Left lung (tissue), 10 donors: ENCODE measurements around the gene HAND1. TPM values are rescaled to one million over a fixed set of nuclear protein-coding genes. Genes with fewer than 3 reads are reported as not detected.

Experiments used
- ATAC-seq: fragments of 200-7000 bp; cut with Tn5 transposase; one replicate; pipeline ENCODE4 v1.9.1; 2020; ENCODE audit warnings: moderate library complexity
- DNase-seq, 4 donors: peaks; one replicate each; pipeline ENCODE4 v3.0.0-alpha.2; 2013 to 2020
- H3K27ac ChIP-seq, 2 donors: fragments of 200-600 bp; sonication (generic) in 1 of 2; one replicate each; pipeline versions ENCODE4 v1.5.0 to v1.8.0; 2020 to 2021
- H3K27me3 ChIP-seq, 2 donors: fragments of 200-600 bp; sonication (generic) in 1 of 2; one replicate each; pipeline versions ENCODE4 v1.5.0 to v1.8.0; 2020 to 2021
- H3K36me3 ChIP-seq, 2 donors: fragments of 200-600 bp; sonication (generic) in 1 of 2; one replicate each; pipeline versions ENCODE4 v1.5.0 to v1.8.0; 2020 to 2021
- H3K4me1 ChIP-seq, 2 donors: fragments of 200-600 bp; one replicate each; pipeline ENCODE4 v1.8.0; 2021
- H3K4me3 ChIP-seq, 2 donors: fragments of 200-600 bp; sonication (generic) in 1 of 2; one replicate each; pipeline versions ENCODE4 v1.5.0 to v1.8.0; 2020 to 2021; ENCODE audit warnings: mild to moderate bottlenecking in 1 of 2
- H3K9me3 ChIP-seq, 2 donors: fragments of 200-600 bp; sonication (generic) in 1 of 2; one replicate each; pipeline versions ENCODE4 v1.5.0 to v1.8.0; 2020 to 2021
- intact Hi-C, 2 donors: fragments of 100-400 bp; cut with DNase I; formaldehyde crosslinking; loops; one replicate each; pipeline versions ENCODE4 v1.11.2 to v1.14.2; 2022
- polyA plus RNA-seq, 6 donors: library from polyadenylated mRNA; unstranded; fragments of 120-200 nt; gene quantifications; one replicate each; pipeline ENCODE4 v1.2.1, GENCODE V29; 2013; ENCODE audit not compliant: insufficient read length in 6 of 6
- total RNA-seq, 2 donors: library from RNA; stranded (reverse); fragmentation: NEBNext Ultra II Directional; extraction: Animal tissue kit (Norgen Biotek cat#: 25700); gene quantifications; one replicate each; pipeline ENCODE4 v1.2.1, GENCODE V29; 2021
- TF ChIP-seq, protein P1 (sequence below), 2 donors: fragments of 200-600 bp; sonication (generic) in 1 of 2; IDR thresholded peaks; one replicate each; pipeline versions ENCODE4 v1.5.0 to v1.8.0; 2021; ENCODE audit warnings: antibody characterized with exemption in 2 of 2
- donor health status: DM: no; HTN: yes; CAD: no.
- donor health status: DM: no; HTN: no; CAD: no.

The HAND1 gene
- total and polyA plus RNA-seq, 8 donors = not detected

DNA sequence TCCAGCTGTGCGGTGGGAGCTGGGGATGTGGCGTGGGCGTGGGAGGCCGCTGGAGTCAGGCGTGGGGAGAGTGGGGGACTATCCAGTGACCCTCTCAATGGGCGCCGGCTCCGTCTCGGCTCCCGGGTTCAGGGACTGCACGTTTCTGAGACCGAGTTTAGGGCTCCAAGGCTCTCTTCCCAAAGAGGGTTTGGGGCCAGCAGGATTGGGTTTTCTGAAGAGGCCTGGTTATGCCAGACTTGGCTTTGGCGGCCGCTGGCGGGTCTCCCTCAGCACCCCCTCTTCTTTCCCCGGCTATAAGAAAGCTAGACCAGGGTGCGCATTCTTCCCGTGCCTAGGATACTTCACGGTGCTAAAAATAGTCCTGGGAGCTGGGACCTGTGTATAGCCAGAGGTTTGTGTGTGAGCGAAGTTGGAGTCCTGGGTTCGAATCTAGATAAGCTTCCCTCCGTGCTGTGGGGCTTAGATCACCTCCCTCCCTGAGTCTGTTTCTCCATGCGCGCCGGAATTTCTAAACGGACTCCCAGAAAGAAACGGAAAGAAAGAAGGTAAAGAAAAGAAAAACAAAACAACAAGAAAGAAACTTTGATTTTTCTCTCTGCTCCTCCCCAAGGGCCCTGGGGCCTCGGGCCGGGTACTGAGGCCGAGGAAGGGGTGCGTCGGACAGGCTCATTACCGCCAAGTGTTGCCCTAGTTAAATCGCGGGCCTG lies 5.0 kb downstream of the HAND1 start:
- intact Hi-C loops = no loop called here
- Histone ChIP-seq H3K9me3 (no peaks in the 10 kb centered on the region), H3K27me3 (peaks cover 89 to 100% of the 10 kb centered on the region in 2 donors), H3K36me3 (no peaks in the 10 kb centered on the region), H3K27ac (no peak overlapping the region), H3K4me1 (peaks cover 12 to 23% of the 10 kb centered on the region in 2 donors), H3K4me3 (no peak overlapping the region)
- TF ChIP-seq, protein P1, sequence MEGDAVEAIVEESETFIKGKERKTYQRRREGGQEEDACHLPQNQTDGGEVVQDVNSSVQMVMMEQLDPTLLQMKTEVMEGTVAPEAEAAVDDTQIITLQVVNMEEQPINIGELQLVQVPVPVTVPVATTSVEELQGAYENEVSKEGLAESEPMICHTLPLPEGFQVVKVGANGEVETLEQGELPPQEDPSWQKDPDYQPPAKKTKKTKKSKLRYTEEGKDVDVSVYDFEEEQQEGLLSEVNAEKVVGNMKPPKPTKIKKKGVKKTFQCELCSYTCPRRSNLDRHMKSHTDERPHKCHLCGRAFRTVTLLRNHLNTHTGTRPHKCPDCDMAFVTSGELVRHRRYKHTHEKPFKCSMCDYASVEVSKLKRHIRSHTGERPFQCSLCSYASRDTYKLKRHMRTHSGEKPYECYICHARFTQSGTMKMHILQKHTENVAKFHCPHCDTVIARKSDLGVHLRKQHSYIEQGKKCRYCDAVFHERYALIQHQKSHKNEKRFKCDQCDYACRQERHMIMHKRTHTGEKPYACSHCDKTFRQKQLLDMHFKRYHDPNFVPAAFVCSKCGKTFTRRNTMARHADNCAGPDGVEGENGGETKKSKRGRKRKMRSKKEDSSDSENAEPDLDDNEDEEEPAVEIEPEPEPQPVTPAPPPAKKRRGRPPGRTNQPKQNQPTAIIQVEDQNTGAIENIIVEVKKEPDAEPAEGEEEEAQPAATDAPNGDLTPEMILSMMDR (IDR thresholded peaks at IDR 0.05) = no peak
- ATAC-seq (peak; percentile 15), DNase-seq (peak in 1 of 4 donors; percentile 78)

DNA sequence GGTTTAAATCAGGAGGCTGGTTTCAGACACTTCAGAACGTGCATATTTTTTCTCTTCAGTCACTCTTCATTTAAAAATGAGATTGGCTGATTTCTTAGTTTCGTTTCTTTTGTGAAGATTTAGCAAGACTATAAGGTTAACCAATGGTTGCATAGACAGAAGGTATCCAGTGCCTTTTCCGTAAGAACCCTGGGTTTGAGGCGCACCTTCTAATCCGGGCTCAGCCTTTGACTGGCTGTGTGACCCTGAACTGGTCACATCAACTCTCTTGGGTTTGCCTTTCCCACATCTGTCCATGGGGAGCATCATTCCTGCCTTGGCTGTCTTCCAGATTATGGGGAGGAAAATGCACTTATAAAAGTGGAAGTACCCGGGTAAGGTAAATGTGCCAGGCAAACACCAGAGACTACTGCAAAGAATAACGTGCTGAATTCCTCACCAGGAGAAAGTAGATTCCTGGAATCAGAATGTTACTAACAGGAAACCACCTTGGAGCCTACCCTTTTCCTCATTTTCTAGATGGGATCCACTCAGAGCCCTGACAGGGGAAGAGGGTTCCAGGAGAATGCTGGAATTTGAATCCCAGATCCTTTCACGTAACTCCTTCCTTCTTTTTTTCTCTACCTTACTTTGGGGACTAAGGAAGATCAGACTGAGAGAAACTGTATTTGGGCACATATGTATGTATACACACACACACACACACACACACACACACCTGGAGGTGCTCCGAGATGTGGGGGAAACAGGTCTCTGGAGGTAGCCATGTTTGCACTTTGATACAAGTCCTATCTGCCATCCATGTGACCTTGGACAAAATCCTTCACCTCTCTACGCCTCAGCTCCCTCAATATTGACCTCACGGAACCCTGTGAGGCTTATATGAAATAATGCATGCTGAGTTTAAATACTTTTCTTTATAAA lies 6.8 kb downstream of the HAND1 start:
- Histone ChIP-seq H3K9me3 (no peaks in the 10 kb centered on the region), H3K36me3 (no peaks in the 10 kb centered on the region), H3K4me3 (no peak overlapping the region), H3K4me1 (peaks cover 2 to 9% of the 10 kb centered on the region in 2 donors), H3K27ac (no peak overlapping the region), H3K27me3 (peaks cover 71 to 86% of the 10 kb centered on the region in 2 donors)
- TF ChIP-seq, protein P1 (IDR thresholded peaks at IDR 0.05) = no peak
- intact Hi-C loops = no loop called here
- no peak for ATAC-seq
- DNase-seq = no peak

DNA sequence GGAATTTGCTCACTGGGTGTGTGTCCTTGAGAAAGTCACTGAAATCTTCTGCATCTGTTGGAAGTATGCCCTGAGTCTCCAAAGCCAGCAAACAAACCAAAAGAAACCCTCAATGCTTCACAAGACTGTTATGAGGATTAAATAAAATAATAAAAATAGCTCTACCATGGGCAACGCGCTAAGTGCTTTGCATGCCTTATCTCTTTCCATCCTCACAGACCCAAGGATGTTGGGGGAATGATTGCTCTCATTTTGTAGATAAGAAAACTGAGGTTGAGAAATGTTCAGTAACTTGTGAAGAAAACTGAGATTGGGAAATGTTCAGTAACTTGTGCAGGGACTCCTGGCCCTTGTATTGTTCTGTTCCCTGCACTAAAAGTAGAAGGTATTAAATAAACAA lies 7.9 kb downstream of the HAND1 start:
- Histone ChIP-seq H3K36me3 (no peaks in the 10 kb centered on the region), H3K9me3 (no peaks in the 10 kb centered on the region), H3K27me3 (peaks cover 60 to 75% of the 10 kb centered on the region in 2 donors), H3K27ac (no peak overlapping the region), H3K4me1 (peaks cover 2 to 12% of the 10 kb centered on the region in 2 donors), H3K4me3 (no peak overlapping the region)
- no peak for DNase-seq
- intact Hi-C loops = no loop called here
- TF ChIP-seq, protein P1 (IDR thresholded peaks at IDR 0.05) = no peak
- no peak for ATAC-seq

DNA sequence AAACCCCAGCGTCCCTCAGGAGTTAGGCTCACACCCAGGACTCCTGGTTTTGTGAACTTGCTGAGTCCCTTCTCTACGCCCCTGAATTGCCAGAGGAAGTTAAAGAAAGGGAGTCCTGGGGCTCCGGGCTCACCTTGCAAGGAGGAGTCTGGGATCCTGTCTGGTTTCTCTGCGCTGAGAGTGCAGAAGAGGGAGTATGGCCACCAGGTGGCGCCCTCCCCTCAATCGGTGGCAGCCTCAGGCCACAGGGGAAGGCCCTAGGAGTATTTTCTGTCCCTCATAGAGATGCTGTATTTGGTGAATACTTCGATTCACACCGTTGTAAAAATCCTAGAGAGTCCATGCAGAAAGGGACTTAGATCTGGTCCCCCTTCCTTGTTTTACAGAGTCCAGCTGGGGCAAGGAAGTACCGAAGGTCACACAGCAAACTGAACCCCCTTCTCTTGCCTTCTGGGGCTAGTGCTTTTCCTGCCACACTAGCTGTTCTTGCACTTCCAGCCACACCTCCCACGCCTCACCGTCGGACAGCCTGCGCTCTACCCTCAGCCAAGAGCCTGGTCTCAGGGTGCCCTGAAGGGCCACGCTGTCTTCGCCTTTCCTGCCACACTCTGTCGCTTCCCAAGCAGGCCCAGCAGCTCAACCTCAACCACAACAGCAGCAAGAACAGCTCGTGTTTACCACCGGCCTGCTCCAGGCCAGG lies 10.2 kb downstream of the HAND1 start:
- Histone ChIP-seq H3K36me3 (no peaks in the 10 kb centered on the region), H3K9me3 (no peaks in the 10 kb centered on the region), H3K27me3 (peaks cover 37 to 52% of the 10 kb centered on the region in 2 donors), H3K4me1 (peaks cover 0 to 12% of the 10 kb centered on the region in 2 donors), H3K4me3 (no peak overlapping the region), H3K27ac (no peak overlapping the region)
- DNase-seq (peak in 3 of 4 donors; percentile 68 to 95 (median 81)), ATAC-seq (peak; percentile 98)
- intact Hi-C loops = loop anchor here in 1 of 2 donors (5.0 kb wide), 1 partner anchor 139 kb away; no protein-coding TSS in a partner anchor
- TF ChIP-seq, protein P1 (IDR thresholded peaks at IDR 0.05) = peak; percentile 93 to 96
